Measurements from ENCODE around the gene TRNAU1AP. TPM values are rescaled to one million over a fixed set of nuclear protein-coding genes. Genes with fewer than 3 reads are reported as not detected.
"Not testable (repeated sequence)": the region's sequence is repeated elsewhere in the genome, so short reads cannot be mapped to it uniquely, and the experiment has no call there.

The TRNAU1AP gene
- total and polyA plus RNA-seq, 8 donors, result 6.2 to 112 (median 23.4) TPM

DNA sequence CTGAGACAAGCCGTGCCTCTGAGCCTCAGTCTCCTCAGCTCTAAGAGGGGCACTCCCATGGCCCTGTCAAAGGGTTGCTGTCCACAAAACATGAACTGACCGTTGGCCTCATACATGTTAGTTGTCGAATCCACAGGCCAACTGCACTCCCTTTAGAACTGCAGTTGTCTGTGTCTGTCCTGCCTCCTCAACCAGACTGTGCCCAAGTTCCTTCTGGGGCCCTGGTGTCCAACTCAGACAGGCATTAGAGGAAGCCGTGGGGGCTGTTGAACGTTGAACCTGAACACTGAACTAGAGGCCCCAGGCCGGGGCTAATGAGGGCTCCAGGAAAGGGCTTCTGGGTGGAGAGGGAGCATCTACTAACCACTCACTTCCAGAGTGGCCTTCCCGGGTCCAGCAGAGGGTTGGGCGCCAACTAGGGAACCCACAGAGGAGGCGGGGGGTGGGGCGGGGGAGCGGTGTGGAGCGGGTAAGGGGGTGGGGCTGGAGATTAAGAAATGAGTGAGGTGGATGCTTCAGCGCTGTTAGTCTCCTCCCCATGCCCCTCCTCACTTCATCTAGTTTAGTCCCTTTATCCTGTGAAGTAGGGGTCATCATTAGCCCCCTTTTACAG, 38.9 kb downstream of the TRNAU1AP start, which contains the start of gene RAB42:
TSS of gene RAB42 (plus strand) at position 558 of the 613 bp plus-strand sequence. CDS start 247 bp downstream, outside the sequence.
- Histone ChIP-seq H3K27me3 (no peaks in the 10 kb centered on the region), H3K4me1 (peaks cover 14 to 33% (median 21%) of the 10 kb centered on the region in 4 donors), H3K9me3 (no peaks in the 10 kb centered on the region), H3K27ac (peak within 1 kb of the TSS in 3 of 5 donors; percentile 22 to 74 (median 60)), H3K4me3 (peak within 1 kb of the TSS; percentile 59 to 64 (median 60)), H3K36me3 (no peaks in the 10 kb centered on the region)
- peak; percentile 36 to 74 for DNase-seq
- WGBS, 5 donors, result 22 to 29% (median 27%) methylated on average over 11 to 13 of the region's 13 CpGs
- TF ChIP-seq EP300 (IDR thresholded peaks at IDR 0.05), result no peak
- no peak for TF ChIP-seq CTCF (IDR thresholded peaks at IDR 0.05)
- TF ChIP-seq POLR2A (IDR thresholded peaks at IDR 0.05), result no peak
- no peak for TF ChIP-seq POLR2AphosphoS5 (IDR thresholded peaks at IDR 0.05)
- intact Hi-C loops (cut with DNase I; ENCODE audit: low total_unique reads), result no loop called here

DNA sequence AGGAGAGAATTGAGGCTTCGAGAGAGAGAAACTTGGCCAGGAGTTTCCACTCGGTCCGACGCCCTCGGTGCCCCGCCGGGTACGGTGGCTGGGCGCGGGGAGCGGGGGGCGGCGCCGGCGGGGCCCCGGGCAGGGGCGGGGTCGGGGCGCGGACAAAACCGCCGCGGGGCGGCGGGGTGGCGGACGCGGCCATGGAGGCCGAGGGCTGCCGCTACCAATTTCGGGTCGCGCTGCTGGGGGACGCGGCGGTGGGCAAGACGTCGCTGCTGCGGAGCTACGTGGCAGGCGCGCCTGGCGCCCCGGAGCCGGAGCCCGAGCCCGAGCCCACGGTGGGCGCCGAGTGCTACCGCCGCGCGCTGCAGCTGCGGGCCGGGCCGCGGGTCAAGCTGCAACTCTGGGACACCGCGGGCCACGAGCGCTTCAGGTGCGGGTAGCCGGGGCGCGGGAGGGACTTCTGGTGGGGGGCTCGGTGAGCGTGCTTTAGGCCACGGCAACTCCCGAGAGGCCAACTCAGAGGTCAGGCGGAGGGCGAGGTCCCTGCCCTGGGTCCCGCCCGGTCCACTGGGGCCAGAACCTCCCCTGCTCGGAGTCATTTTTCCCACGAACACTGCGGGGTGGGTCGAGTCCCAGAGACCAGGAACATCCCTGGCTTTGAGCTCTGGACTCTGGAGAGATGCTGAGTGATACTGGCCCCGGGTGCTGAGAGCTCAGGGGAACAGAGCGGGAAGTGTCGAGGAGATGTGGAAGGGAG, 39.6 kb downstream of the TRNAU1AP start:
- TF ChIP-seq CTCF (IDR thresholded peaks at IDR 0.05), result no peak
- no peak for TF ChIP-seq EP300 (IDR thresholded peaks at IDR 0.05)
- no peak for TF ChIP-seq POLR2AphosphoS5 (IDR thresholded peaks at IDR 0.05)
- TF ChIP-seq POLR2A (IDR thresholded peaks at IDR 0.05), result no peak
- H3K27ac ChIP-seq, result peak overlapping the region in 2 of 5 donors; percentile 60 to 74
- DNase-seq, result peak; percentile 29 to 39
- H3K4me3 ChIP-seq, result peak overlapping the region; percentile 59 to 64 (median 60)
- intact Hi-C loops (cut with DNase I; ENCODE audit: low total_unique reads), result no loop called here
- H3K36me3 ChIP-seq, result no peaks in the 10 kb centered on the region
- WGBS, 5 donors, result 3 to 6% (median 5%) methylated on average over 50 to 81 of the region's 81 CpGs
- no peaks in the 10 kb centered on the region for H3K9me3 ChIP-seq
- no peaks in the 10 kb centered on the region for H3K27me3 ChIP-seq
- H3K4me1 ChIP-seq, result peaks cover 14 to 33% (median 21%) of the 10 kb centered on the region in 4 donors

GRCh38 chr1:28593988-28594356, 41.1 kb downstream of the TRNAU1AP start:
- intact Hi-C loops (cut with DNase I; ENCODE audit: low total_unique reads); H3K4me3 ChIP-seq; H3K27ac ChIP-seq; H3K27me3 ChIP-seq; H3K36me3 ChIP-seq; H3K9me3 ChIP-seq; DNase-seq: not testable (repeated sequence)
- 82 to 94% (median 85%) methylated on average over 3 of the region's 3 CpGs for WGBS, 5 donors
- peaks cover 14 to 33% (median 21%) of the 10 kb centered on the region in 4 donors for H3K4me1 ChIP-seq

DNA sequence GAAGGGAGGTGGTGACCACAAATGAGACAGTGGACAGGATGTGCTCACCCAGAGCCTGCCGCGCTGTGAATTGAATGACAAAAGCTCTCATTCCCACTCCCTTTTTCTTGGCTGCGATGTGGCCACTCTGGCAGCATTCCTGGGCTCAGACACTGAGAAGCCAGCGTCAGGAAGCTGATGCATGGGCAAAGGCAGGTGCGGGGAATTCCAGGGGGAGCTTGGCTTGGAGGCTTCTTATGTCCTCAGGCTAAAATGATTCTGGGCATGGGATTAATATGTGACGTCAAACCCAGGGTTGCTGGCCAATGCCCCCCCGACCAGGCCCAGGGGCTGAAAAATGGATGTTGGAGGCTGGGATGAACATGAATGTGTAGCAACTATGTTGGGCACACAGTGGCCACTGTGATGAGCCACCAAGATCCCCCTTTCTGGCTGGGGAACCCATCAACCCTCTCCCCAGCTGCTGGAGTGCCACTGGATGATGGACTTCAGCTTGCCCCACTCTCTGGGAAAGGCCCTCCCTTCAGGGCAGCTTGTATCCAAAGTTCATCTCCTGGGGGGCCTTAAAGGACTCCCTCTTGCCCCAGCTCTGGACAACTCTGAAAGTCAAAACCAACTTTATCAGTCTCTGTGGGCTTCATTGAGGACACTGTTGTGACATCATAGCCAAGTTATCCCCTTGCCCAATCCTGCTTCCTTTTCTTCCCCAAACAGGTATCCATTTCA, 42.0 kb downstream of the TRNAU1AP start:
- H3K27me3 ChIP-seq; H3K9me3 ChIP-seq; DNase-seq; H3K27ac ChIP-seq; H3K4me3 ChIP-seq; H3K36me3 ChIP-seq; intact Hi-C loops (cut with DNase I; ENCODE audit: low total_unique reads): not testable (repeated sequence)
- H3K4me1 ChIP-seq, result peaks cover 14 to 30% (median 21%) of the 10 kb centered on the region in 4 donors
- 73 to 89% (median 85%) methylated on average over 7 of the region's 7 CpGs for WGBS, 5 donors

DNA sequence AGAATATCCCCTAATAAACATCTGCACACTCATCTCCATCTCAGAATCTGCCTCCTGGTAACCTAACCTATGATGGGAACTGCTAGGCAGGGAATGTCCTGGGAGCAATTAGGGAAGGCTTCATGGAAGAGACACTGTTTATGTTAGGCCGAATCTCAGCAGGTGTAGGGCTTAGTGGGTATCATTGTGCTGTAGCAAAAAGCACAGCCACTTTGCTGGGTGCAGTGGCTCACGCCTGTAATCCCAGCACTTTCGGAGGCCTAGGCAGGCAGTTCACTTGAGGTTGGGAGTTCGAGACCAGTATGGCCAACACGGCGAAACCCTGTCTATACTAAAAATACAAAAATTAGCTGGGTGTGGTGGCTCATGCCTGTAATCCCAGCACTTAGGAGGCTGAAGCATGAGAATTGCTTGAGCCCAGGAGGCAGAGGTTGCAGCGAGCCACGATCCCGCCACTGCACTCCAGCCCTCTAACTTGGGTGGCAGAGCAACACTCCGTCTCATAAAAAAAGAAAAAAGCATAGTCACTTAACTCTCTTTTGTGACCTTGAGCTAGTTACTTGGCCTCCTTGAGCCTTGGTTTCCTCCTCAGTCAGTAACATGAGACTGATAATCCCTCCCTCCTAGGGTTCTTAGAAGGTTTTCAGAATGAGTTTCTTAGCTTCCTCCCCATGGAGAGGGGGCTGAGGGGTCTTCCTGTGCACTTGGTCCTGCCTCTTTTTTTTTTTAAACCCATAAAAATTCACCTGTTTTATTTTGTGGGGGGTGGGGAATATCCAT, 42.7 kb downstream of the TRNAU1AP start:
- DNase-seq, result no peak
- H3K36me3 ChIP-seq, result no peaks in the 10 kb centered on the region
- no peak overlapping the region for H3K4me3 ChIP-seq
- no peaks in the 10 kb centered on the region for H3K9me3 ChIP-seq
- H3K27ac ChIP-seq, result no peak overlapping the region
- TF ChIP-seq POLR2A (IDR thresholded peaks at IDR 0.05) (no peak), CTCF (IDR thresholded peaks at IDR 0.05) (no peak), EP300 (IDR thresholded peaks at IDR 0.05) (no peak), POLR2AphosphoS5 (IDR thresholded peaks at IDR 0.05) (no peak)
- 90 to 95% (median 93%) methylated on average over 10 of the region's 10 CpGs for WGBS, 5 donors
- peaks cover 14 to 22% (median 14%) of the 10 kb centered on the region in 4 donors for H3K4me1 ChIP-seq
- intact Hi-C loops (cut with DNase I; ENCODE audit: low total_unique reads), result no loop called here
- no peaks in the 10 kb centered on the region for H3K27me3 ChIP-seq

DNA sequence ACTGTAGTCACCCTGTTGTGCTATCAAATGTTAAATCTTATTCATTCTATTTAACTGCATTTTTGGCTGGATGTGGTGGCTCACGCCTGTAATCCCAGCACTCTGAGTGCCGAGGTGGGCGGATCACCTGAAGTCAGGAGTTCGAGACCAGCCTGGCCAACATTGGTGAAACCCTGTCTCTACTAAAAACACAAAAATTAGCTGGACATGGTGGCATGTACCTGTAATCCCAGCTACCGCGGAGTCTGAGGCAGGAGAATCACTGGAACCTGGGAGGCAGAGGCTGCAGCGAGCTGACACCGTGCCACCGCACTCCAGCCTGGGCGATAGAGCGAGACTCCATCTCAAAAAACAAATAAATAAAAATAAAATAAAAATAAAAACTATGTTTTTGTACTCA, 43.4 kb downstream of the TRNAU1AP start:
- H3K9me3 ChIP-seq; DNase-seq; intact Hi-C loops (cut with DNase I; ENCODE audit: low total_unique reads); H3K27me3 ChIP-seq; H3K36me3 ChIP-seq; H3K4me3 ChIP-seq; H3K27ac ChIP-seq: not testable (repeated sequence)
- 93 to 96% (median 95%) methylated on average over 11 of the region's 11 CpGs for WGBS, 5 donors
- H3K4me1 ChIP-seq, result peaks cover 11 to 16% (median 14%) of the 10 kb centered on the region in 4 donors
